ENCODE data around the gene NRL.

DNA sequence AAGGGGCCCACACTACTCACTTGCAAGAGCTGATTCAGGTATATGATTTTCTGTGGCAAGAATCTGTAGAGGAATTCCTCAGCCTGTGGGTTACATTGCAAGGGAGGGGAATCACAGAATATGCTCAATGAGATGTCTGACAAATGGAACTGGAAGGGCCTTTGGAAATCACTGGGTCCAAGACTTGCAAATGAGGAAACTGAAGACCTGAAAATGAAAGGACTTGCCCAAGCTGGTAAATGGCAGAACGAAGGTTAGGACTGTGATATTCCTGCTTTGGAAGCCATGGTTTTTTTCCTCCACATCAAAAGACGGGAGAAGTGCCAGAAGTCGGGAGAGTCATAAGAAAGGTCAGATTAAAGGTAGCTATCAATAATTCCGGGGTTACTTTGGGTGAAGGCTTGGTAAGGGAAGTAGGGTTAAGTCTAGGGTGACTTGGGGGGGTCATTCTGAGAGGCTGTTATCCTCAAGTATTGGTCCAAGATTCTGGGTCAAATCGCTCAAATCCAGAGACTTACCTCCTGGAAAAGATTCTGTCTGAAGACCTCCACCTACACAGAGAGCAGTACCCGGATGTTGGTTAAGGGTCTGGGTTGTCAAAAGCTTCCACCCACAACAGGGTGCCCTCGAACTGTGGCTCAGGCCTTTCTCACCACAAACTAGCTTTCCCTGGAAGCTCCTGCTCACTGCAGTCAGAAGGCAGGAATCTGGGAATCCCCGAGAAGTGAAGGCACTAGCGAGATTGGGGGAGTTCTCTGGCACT is 31.1 kb upstream of the NRL start:
- TF ChIP-seq TEAD4 (CRISPR knock-in tag; IDR thresholded peaks at IDR 0.05), result no peak
- TF ChIP-seq, protein P1, sequence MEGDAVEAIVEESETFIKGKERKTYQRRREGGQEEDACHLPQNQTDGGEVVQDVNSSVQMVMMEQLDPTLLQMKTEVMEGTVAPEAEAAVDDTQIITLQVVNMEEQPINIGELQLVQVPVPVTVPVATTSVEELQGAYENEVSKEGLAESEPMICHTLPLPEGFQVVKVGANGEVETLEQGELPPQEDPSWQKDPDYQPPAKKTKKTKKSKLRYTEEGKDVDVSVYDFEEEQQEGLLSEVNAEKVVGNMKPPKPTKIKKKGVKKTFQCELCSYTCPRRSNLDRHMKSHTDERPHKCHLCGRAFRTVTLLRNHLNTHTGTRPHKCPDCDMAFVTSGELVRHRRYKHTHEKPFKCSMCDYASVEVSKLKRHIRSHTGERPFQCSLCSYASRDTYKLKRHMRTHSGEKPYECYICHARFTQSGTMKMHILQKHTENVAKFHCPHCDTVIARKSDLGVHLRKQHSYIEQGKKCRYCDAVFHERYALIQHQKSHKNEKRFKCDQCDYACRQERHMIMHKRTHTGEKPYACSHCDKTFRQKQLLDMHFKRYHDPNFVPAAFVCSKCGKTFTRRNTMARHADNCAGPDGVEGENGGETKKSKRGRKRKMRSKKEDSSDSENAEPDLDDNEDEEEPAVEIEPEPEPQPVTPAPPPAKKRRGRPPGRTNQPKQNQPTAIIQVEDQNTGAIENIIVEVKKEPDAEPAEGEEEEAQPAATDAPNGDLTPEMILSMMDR (IDR thresholded peaks at IDR 0.05), result no peak
- TF ChIP-seq IRF2 (CRISPR knock-in tag; IDR thresholded peaks at IDR 0.05; ENCODE audit: borderline replicate concordance, low read depth), result no peak
- TF ChIP-seq ETV6 (CRISPR knock-in tag; IDR thresholded peaks at IDR 0.05), result no peak
